ENCODE results near the gene ERC2. TPM values are rescaled to one million over a fixed set of nuclear protein-coding genes. Genes with fewer than 3 reads are reported as not detected.

Gene ERC2
- total RNA-seq, 4 donors from 2014 or later, result 0.81 to 2.9 (median 1.6) TPM

DNA sequence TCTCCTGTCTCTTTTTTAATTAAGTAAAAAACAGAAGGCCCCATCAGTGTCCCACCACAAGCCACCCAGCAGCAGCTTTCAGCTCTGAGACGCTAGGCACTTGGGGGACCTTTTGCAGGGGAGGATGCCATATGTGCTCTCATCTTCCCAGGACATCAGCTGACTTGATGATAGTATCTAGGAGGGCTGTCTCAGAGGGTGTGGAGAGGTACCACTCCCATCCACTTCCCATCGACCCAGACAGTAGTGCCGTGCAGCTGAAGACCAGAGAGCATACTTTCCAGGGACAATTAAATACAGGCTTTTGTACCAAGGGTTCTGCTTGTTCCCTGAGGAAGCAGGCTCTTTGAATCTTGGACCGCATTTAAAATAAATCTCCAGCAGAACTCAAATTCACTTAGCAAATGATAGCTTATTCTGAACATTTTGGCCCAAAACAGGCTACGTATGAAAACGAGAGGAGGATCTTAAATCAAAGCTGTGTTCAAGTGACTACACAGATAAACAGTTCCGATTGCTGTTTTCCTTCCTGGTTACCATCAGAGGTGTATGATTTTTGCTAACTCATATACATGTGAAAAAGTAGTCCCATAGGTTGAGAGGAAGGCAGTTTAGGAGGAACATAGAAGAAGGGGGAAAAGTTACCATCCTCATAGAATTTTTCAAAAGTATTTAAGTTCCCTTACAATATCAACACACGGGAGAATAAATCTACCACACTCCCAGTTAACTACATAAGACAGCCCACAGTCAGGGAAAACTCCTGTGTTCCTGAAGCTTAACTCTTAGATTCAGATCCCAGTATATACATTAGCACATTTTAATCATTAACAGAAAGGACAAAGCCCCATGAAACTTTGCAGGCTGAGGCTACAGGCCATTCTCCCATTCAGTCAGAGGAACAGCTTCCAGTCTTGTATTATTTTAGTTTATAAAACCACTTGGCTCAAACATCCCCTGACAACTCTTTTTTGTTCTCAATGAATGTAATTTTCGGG lies 990.7 kb downstream of the ERC2 start:
- Histone ChIP-seq H3K4me3 (no peak overlapping the region), H3K27me3 (peaks cover 15% of the 10 kb centered on the region), H3K9me3 (no peaks in the 10 kb centered on the region), H3K4me1 (peaks cover 0 to 27% (median 7%) of the 10 kb centered on the region in 3 donors), H3K27ac (no peak overlapping the region), H3K36me3 (peaks cover 0 to 13% of the 10 kb centered on the region in 2 donors)
- no peak for TF ChIP-seq POLR2AphosphoS5 (IDR thresholded peaks at IDR 0.05)
- TF ChIP-seq, protein P1, sequence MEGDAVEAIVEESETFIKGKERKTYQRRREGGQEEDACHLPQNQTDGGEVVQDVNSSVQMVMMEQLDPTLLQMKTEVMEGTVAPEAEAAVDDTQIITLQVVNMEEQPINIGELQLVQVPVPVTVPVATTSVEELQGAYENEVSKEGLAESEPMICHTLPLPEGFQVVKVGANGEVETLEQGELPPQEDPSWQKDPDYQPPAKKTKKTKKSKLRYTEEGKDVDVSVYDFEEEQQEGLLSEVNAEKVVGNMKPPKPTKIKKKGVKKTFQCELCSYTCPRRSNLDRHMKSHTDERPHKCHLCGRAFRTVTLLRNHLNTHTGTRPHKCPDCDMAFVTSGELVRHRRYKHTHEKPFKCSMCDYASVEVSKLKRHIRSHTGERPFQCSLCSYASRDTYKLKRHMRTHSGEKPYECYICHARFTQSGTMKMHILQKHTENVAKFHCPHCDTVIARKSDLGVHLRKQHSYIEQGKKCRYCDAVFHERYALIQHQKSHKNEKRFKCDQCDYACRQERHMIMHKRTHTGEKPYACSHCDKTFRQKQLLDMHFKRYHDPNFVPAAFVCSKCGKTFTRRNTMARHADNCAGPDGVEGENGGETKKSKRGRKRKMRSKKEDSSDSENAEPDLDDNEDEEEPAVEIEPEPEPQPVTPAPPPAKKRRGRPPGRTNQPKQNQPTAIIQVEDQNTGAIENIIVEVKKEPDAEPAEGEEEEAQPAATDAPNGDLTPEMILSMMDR (IDR thresholded peaks at IDR 0.05), result no peak
- no peak for TF ChIP-seq EP300 (IDR thresholded peaks at IDR 0.05)
- TF ChIP-seq POLR2A (IDR thresholded peaks at IDR 0.05), result no peak
- no peak for ATAC-seq
- WGBS, 2 donors (ENCODE audit: low coverage in 1 of 2), result 83 to 85% methylated on average over 7 to 8 of the region's 9 CpGs

DNA sequence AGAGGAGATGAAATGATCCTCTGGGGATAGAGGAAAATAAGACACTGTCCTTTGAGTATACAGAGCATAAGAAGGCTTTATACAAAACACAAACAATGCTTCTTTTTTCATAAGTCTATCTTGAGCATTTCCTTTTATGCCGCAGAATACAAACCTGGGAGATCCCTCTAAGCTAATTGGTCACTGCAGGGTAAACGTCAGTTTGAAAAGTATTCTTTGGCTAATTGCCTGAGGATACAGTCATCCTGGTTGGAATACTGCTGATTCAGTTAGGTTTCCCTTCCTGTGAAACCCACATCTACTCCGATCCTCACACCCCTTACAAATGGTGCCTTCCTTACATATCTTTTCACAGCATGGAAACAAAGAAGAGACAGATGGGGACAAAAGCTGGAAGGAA lies 991.8 kb downstream of the ERC2 start:
- WGBS, 2 donors (ENCODE audit: low coverage in 1 of 2), result 53 to 60% methylated on average over 3 of the region's 3 CpGs
- peaks cover 0 to 22% (median 7%) of the 10 kb centered on the region in 3 donors for H3K4me1 ChIP-seq
- ATAC-seq, result no peak

DNA sequence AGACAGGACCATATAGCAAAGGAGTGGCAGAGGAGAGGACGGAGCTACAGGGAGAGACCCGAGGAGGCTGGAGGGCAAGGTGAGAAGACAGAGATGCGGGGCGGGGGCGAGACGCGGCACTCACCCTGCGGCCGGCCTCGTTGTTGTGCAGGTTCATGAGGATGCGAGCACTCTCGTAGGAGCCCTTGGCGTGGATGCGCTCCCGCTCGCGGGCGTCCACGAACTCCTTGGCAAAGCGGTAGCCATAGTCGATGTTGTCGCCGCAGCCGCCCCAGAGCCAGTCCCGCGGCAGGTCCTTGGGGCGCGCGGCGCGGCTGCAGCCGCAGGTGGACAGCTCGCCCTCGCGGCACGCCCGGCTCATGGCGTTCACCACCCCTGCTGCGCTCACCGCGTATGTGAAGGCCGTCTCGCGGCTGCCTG lies 994.0 kb downstream of the ERC2 start:
- ATAC-seq, result no peak
- Histone ChIP-seq H3K9me3 (no peaks in the 10 kb centered on the region), H3K4me3 (no peak overlapping the region), H3K27ac (no peak overlapping the region), H3K4me1 (peaks cover 0 to 12% (median 0%) of the 10 kb centered on the region in 3 donors), H3K27me3 (no peaks in the 10 kb centered on the region), H3K36me3 (peaks cover 0 to 29% of the 10 kb centered on the region in 2 donors)
- TF ChIP-seq POLR2AphosphoS5 (IDR thresholded peaks at IDR 0.05) (no peak), EP300 (IDR thresholded peaks at IDR 0.05) (no peak), POLR2A (IDR thresholded peaks at IDR 0.05) (no peak)
- TF ChIP-seq, protein P1 (IDR thresholded peaks at IDR 0.05), result no peak
- 87 to 89% methylated on average over 11 to 14 of the region's 44 CpGs for WGBS, 2 donors (ENCODE audit: low coverage in 1 of 2)

More for the DNA sequence above, 991.8 kb downstream of the ERC2 start:
- no peak for TF ChIP-seq POLR2A (IDR thresholded peaks at IDR 0.05)
- no peak for TF ChIP-seq POLR2AphosphoS5 (IDR thresholded peaks at IDR 0.05)
- TF ChIP-seq, protein P1 (IDR thresholded peaks at IDR 0.05), result no peak
- no peak for TF ChIP-seq EP300 (IDR thresholded peaks at IDR 0.05)
- H3K27me3 ChIP-seq, result peaks cover 4% of the 10 kb centered on the region
- peaks cover 0 to 13% of the 10 kb centered on the region in 2 donors for H3K36me3 ChIP-seq
- no peak overlapping the region for H3K4me3 ChIP-seq
- no peak overlapping the region for H3K27ac ChIP-seq
- H3K9me3 ChIP-seq, result no peaks in the 10 kb centered on the region

DNA sequence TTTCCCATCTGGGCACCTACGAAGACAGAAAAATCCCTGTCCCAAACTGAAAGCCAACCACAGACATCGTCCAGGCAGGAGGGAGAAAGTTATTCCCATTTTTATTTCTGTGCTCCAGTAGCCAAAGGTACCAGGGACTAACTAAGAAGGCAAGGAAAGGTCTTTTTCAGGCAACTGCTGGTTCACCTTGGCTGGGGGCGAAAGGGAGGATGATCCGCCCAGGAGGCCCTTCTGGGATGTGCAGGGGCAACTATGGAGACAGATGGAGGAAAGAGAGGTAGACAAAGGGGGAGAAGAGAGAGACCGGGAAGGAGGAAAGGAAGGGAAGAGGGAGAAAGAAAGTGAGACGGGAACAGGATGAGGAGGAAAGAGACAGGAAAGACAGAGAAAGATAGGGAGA lies 994.5 kb downstream of the ERC2 start:
- no peak overlapping the region for H3K4me3 ChIP-seq

More for the DNA sequence above, 994.5 kb downstream of the ERC2 start:
- TF ChIP-seq POLR2AphosphoS5 (IDR thresholded peaks at IDR 0.05) (no peak), EP300 (IDR thresholded peaks at IDR 0.05) (no peak), POLR2A (IDR thresholded peaks at IDR 0.05) (no peak)
- TF ChIP-seq, protein P1 (IDR thresholded peaks at IDR 0.05), result no peak
- Histone ChIP-seq H3K4me1 (peaks cover 0 to 12% (median 0%) of the 10 kb centered on the region in 3 donors), H3K36me3 (peaks cover 0 to 32% of the 10 kb centered on the region in 2 donors), H3K27ac (no peak overlapping the region), H3K27me3 (no peaks in the 10 kb centered on the region), H3K9me3 (no peaks in the 10 kb centered on the region)
- ATAC-seq, result no peak
- 84 to 96% methylated on average over 4 to 6 of the region's 6 CpGs for WGBS, 2 donors (ENCODE audit: low coverage in 1 of 2)
